ENCODE results near the gene MAP3K2.

DNA sequence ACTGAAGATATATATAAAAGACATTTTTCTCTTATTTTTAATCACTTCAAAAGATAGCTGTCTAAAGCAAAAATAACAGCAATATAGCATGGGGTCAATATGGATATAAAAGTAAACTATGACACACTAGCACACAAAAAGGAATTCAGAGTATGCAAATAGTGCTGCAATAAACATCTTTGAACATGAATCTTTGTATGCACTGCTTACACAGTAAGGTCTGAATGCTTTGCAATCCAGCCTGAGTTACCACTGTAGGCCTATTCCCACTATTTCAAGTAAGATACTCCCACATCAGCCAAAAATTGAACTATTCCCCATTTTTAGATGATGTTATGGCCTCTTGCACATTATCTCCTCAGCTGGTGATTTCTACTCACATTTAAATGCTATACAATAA, 66.5 kb downstream of the MAP3K2 start:
- TF ChIP-seq FOXA1 (IDR thresholded peaks at IDR 0.05) = no peak
- TF ChIP-seq SUZ12 (IDR thresholded peaks at IDR 0.05) = no peak
- no peak for TF ChIP-seq ARNT (IDR thresholded peaks at IDR 0.05)
- TF ChIP-seq SP1 (IDR thresholded peaks at IDR 0.05) = no peak
- TF ChIP-seq ZNF384 (IDR thresholded peaks at IDR 0.05) = no peak
- no peak for TF ChIP-seq FOXK2 (IDR thresholded peaks at IDR 0.05)
- TF ChIP-seq, protein P1, sequence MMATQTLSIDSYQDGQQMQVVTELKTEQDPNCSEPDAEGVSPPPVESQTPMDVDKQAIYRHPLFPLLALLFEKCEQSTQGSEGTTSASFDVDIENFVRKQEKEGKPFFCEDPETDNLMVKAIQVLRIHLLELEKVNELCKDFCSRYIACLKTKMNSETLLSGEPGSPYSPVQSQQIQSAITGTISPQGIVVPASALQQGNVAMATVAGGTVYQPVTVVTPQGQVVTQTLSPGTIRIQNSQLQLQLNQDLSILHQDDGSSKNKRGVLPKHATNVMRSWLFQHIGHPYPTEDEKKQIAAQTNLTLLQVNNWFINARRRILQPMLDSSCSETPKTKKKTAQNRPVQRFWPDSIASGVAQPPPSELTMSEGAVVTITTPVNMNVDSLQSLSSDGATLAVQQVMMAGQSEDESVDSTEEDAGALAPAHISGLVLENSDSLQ (IDR thresholded peaks at IDR 0.05) = no peak

Measured in HEK293T (cell line).